ENCODE results near the gene ADORA3.
"Not testable (repeated sequence)": the region's sequence is repeated elsewhere in the genome, so short reads cannot be mapped to it uniquely, and the experiment has no call there.

ADORA3 gene

DNA sequence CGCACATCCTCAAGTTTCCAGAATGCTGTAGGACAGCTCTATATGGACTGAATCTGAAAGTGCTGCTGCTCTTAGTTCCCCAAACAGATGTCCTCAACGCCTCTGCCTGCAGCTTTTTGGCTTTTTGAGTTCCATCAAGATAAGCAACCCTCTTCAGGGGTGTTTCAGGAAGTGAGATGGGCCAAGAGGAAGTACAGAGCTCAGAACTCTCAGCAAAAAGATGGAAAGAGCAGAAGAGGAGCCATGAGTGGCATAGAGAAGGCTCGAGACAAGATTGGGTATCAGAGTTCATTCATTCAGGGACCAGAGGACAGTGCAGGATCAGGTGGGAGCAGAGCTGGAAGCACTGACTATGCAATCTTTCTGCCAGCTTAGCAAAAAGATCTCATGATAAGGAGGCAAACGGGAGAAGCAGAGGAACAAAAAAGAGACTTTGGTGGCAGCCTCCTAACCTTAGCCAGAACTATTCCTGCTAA is at the start of gene ADORA3, which contains the start of gene TMIGD3:
Gene ADORA3, minus strand, starts transcription at position 49 of the 476 bp plus-strand sequence. CDS start 279 bp downstream, outside the sequence.
Gene TMIGD3, minus strand, starts transcription at position 49 of the 476 bp plus-strand sequence. CDS start 279 bp downstream, outside the sequence.
- no peak for DNase-seq (ENCODE audit: low read depth)

DNA sequence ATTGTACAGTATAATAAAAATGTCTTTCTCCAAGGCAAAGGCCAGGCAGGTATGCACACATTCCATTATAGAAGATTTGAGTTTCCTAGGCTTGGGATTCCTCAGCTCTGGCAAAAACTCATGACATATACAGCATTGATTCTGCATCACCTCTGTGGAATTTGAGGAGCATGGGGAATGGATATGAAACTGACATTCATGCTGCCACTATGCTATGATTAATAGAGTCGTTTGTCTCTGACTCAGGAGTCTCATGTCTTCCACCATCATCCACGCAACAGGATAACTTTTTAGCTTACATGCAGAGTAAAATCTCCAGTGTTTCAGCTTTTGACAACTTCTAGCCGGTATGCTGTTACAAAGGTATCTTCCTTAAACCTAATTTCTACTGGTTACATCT is 49.8 kb upstream of the ADORA3 start:
- DNase-seq (ENCODE audit: low read depth): peak; percentile 98

GRCh38 chr1:111552587-111552986 is 49.2 kb upstream of the ADORA3 start:
- DNase-seq (ENCODE audit: low read depth): no peak

- no peak for DNase-seq (ENCODE audit: low read depth)
Observed at GRCh38 chr1:111551623-111552411, 48.4 kb upstream of the ADORA3 start.

DNA sequence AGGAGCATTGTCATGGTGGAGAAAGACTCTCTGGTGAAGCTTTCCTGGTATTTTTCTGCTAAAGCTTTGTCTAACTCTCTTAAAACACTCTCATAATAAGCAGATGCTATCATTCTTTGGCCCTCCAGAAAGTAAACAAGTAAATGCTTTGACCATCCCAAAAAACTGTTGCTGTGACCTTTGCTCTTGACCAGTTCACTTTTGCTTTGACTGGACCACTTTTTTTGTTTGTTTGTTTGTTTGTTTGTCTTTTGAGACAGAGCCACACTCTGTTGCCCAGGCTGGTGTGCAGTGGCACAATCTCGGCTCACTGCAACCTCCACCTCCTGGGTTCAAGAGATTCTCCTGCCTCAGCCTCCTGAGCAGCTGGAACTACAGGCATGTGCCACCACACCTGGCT is 44.4 kb upstream of the ADORA3 start:
- not testable (repeated sequence) for DNase-seq (ENCODE audit: low read depth)

GRCh38 chr1:111542187-111542586 is 38.8 kb upstream of the ADORA3 start:
- DNase-seq (ENCODE audit: low read depth): peak; percentile 59

DNA sequence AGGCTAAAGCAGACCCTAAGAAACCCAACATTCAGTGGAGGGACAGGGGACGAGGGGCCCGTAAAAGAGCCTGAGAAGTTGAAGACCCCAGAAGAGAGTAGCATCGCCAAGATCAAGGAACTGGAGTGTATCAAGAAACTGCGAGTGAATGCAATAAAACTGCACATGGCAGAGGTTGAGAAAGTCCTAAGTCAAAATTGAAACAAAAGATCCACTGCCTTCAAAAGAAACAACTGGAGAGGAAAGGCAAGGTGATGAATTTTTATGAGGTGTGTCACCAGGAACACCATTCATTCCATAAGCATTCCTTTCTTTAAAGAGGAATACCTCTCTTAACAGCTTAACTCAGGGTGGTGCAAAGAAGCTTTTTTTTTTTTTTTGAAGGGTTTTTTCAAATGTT is 38.3 kb upstream of the ADORA3 start:
- DNase-seq (ENCODE audit: low read depth): peak; percentile 84

GRCh38 chr1:111540928-111541327 is 37.5 kb upstream of the ADORA3 start:
- DNase-seq (ENCODE audit: low read depth): no peak

- peak; percentile 69 for DNase-seq (ENCODE audit: low read depth)
Observed at GRCh38 chr1:111538343-111539025, 35.1 kb upstream of the ADORA3 start.

DNA sequence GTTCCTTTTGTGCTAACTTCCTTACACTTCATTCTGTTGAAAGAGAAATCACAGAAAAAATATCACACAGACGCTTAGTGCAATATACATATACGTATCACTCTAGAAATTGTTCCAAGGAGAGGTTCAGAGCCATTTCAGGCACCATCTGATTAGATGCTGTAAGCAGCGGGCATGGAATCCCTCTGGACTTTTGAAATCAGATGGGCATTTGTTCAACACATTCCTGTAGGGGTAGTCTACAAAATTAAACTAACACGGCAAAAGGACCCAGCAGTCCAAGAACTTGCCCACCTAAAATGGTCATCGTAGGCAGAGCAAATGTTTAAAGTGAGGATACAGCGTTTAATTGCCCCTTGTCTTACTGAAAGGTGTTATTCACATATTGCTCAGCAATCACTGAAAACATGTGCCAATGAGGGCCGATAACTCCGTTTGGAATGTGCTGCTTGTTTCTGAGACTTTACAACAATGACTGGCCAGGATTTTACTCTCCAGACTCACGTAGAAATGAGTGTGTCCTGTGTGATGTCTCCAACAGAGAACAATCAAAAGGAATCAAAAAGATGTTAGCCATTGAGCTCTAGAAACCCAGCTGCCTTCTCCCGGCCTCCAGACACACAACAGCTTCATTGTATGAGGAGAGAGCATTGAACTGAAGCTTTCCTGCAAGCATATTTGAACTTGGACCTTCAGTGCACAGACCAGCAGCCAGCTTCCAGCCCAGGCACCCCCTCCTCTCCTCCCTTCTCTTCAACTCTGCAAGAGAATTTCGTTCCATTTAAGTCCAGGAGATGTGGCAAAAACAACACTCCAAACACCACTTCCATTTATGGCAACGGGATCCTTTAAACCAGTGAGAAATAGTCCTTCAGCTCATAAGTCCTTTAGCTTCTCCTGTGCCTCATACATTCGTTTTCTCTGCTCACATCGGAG is 32.1 kb upstream of the ADORA3 start:
- no peak for DNase-seq (ENCODE audit: low read depth)

DNA sequence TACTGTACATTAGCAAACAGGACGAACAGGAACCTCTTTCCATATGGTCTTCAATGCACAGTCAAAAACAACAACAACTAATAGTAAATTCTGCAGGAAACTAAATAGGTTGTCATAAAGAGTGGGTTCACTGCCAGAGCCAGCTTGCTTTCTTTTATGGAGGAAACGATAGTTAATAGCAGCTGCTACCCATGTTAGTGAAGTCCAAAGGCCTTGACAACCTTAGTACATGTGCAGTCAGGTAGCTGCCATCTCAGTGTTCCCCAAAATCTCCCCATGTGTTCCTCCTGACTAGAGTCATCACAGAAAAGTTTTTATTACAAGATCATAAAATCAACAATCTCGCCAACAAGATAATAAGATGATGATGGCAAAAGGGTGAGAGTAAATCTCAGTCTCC is 16.6 kb upstream of the ADORA3 start:
- DNase-seq (ENCODE audit: low read depth): no peak

- DNase-seq (ENCODE audit: low read depth): no peak
Observed at GRCh38 chr1:111517469-111518225, 14.2 kb upstream of the ADORA3 start.

DNA sequence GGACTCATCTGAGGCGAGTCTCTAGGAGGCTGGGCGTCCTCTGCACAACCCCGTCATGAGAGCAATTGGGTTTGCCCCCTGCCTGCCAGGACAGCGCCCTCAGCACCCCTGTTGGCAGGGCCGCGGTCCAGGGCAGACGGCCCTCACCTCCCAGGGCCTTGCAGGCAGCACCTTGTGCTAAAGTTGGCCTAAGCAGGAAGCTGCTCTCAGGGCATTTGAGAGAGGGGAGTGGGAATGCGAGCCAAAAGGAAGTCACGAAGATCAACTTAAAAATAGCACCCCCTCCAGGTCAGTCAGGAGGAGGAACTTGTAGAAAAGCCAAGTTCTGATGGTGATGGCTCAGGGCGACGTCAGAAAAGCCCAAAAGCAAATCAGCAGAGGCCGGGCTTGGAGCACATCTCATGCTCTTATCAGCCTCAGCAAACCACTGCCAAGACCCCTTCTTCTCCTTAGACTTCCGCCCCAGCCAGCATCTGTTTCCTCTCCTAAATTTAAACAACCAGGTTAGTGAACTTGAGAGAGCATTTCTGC is 12.6 kb upstream of the ADORA3 start:
- DNase-seq (ENCODE audit: low read depth): peak; percentile 82

- peak; percentile 84 for DNase-seq (ENCODE audit: low read depth)
Observed at GRCh38 chr1:111515291-111516004, 12.0 kb upstream of the ADORA3 start.

GRCh38 chr1:111513410-111514020 is 10.1 kb upstream of the ADORA3 start:
- no peak for DNase-seq (ENCODE audit: low read depth)

GRCh38 chr1:111512931-111513330 is 9.5 kb upstream of the ADORA3 start:
- DNase-seq (ENCODE audit: low read depth): no peak

DNA sequence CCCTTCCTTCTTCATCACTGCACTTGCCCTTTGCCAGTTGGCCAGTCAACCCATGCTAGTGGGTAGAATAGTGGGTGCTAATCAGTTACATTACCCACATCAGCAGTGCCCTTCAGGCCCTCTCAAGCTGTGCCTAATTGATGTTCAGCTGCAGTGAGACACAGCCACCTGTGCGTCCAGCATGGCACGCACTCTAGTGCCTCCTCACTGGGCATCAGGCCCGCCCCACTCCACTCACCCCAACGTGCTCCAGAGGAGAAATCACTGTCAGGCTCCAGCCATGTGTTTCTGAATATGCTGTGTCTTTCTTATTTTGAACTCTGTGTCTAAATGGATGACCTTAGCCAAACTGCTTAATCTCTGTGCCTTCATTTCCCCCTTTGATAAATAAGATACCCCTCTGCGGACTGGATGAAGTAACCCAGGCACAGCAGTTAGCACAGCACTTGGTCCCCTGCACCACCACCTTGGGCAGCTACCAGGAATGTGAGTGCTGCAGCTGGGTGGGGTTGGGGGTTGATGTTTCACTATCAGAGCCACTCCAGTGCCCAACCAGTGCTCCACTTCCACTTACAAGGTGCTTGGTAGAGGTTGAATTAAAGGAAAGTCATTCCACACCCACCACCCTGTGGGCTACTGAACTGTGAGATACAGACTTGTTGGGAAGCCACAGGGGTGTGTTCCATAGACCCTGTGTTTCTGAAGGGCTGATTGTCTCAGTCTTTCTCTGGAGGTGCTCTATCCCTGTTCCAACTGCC is 8.9 kb upstream of the ADORA3 start:
- DNase-seq (ENCODE audit: low read depth): no peak

DNA sequence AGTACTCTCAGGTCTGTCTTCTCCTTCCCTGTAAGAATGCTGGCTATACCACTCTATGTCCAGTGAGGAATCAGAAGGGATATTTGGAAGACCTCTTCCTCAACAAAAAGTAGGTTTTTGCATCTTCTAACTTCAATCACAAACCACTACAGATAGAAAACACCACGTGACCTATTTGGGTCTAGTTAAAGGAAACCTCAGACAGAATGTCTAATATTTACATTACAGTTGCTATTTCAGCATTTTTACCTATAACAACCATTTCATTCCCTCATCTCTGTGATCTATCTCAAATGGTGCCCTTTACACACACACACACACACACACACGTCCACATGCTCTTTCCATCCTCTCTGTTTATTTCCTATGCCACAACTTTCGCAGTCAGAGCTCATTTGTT is 7.9 kb upstream of the ADORA3 start:
- DNase-seq (ENCODE audit: low read depth): no peak

DNA sequence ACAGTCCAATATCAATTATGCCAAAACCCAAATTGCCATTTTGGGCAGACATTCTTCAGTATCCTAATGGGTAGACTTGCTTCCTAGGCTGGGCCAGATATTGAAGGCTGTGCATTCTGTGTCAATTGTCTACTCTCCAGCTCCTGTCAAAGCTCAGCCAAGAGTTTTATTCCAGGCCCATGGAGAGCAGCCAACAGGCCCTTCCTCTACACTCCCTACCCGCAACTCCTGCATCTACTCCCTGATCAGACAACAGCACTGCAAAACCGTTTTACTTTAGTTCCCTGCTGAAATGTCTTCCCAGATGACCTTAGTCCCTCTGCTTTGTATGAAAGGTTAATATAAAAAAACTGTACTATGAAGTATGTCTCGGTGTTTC is 6.6 kb upstream of the ADORA3 start:
- no peak for DNase-seq (ENCODE audit: low read depth)

Data from ELR (cell line).